Activated naive CD4-positive, alpha-beta T cell treated with anti-CD3 and anti-CD28 coated beads, Interleukin-2, amount 50 U/mL, for 16 hours (primary cell): ENCODE results near the gene ETV6.

Experiments used
- DNase-seq: peaks from one replicate; pipeline ENCODE4 v3.0.0-alpha.2; 2020

The ETV6 gene

GRCh38 chr12:11870041-11870451 lies 220.6 kb downstream of the ETV6 start:
- DNase-seq, result no peak

- no peak for DNase-seq
Observed at GRCh38 chr12:11872055-11872454, 222.6 kb downstream of the ETV6 start.

GRCh38 chr12:11875414-11875935 lies 226.0 kb downstream of the ETV6 start:
- peak; percentile 40 for DNase-seq

- DNase-seq, result no peak
Observed at GRCh38 chr12:11876307-11876706, 226.8 kb downstream of the ETV6 start.

- DNase-seq, result no peak
Observed at GRCh38 chr12:11877102-11877826, 227.8 kb downstream of the ETV6 start.

- DNase-seq, result no peak
Observed at GRCh38 chr12:11877869-11878780, 228.7 kb downstream of the ETV6 start.

- DNase-seq, result no peak
Observed at GRCh38 chr12:11879306-11879705, 229.8 kb downstream of the ETV6 start.

- no peak for DNase-seq
Observed at GRCh38 chr12:11880381-11880780, 230.9 kb downstream of the ETV6 start.

- no peak for DNase-seq
Observed at GRCh38 chr12:11881835-11882234, 232.4 kb downstream of the ETV6 start.

GRCh38 chr12:11882301-11883019 lies 233.0 kb downstream of the ETV6 start:
- no peak for DNase-seq

- no peak for DNase-seq
Observed at GRCh38 chr12:11884116-11884515, 234.6 kb downstream of the ETV6 start.

- DNase-seq, result no peak
Observed at GRCh38 chr12:11884706-11885105, 235.2 kb downstream of the ETV6 start.

GRCh38 chr12:11885261-11886038 lies 236.0 kb downstream of the ETV6 start:
- no peak for DNase-seq

- DNase-seq, result no peak
Observed at GRCh38 chr12:11886339-11886738, 236.9 kb downstream of the ETV6 start.

GRCh38 chr12:11888029-11888428 lies 238.6 kb downstream of the ETV6 start:
- DNase-seq, result no peak

- DNase-seq, result no peak
Observed at GRCh38 chr12:11891346-11891745, 241.9 kb downstream of the ETV6 start.

- no peak for DNase-seq
Observed at GRCh38 chr12:11891754-11892386, 242.4 kb downstream of the ETV6 start.

- no peak for DNase-seq
Observed at GRCh38 chr12:11893998-11894397, 244.5 kb downstream of the ETV6 start.

GRCh38 chr12:11894890-11895289 lies 245.4 kb downstream of the ETV6 start:
- no peak for DNase-seq

- DNase-seq, result no peak
Observed at GRCh38 chr12:11895421-11896078, 246.1 kb downstream of the ETV6 start.

- DNase-seq, result no peak
Observed at GRCh38 chr12:11896417-11896929, 247.0 kb downstream of the ETV6 start.
